Activated CD4-positive, alpha-beta memory T cell treated with anti-CD3 and anti-CD28 coated beads, Interleukin-2, amount 10 ng/mL, durations not matched to agents 7 days and 5 days (primary cell): ENCODE measurements around the gene TSHZ2. TPM values are rescaled to one million over a fixed set of nuclear protein-coding genes. Genes with fewer than 3 reads are reported as not detected.
"Not testable (repeated sequence)": the region's sequence is repeated elsewhere in the genome, so short reads cannot be mapped to it uniquely, and the experiment has no call there.

Source experiments
- CTCF ChIA-PET: fragments of 350-600 bp; sonication (Branson Sonifier 250); formaldehyde crosslinking; loops from one replicate; lab custom pipeline; 2021; ENCODE audit warnings: antibody characterized with exemption, inconsistent platforms; lab: Charles Lee
- POLR2A ChIA-PET: fragments of 350-600 bp; sonication (Branson Sonifier 250); formaldehyde crosslinking; loops from one replicate; lab custom pipeline; 2021; ENCODE audit warnings: antibody characterized with exemption; lab: Charles Lee
- DNase-seq: peaks from one replicate; pipeline ENCODE4 v3.0.0-alpha.2; 2020
- H3K27ac Mint-ChIP-seq: one replicate; pipeline ENCODE4 v1.8.0; 2021; ENCODE audit warnings: mild to moderate bottlenecking, mixed read lengths
- H3K27me3 Mint-ChIP-seq: one replicate; pipeline ENCODE4 v1.8.0; 2021; ENCODE audit warnings: mixed read lengths
- H3K36me3 Mint-ChIP-seq: one replicate; pipeline ENCODE4 v1.8.0; 2021; ENCODE audit warnings: low read depth, mixed read lengths
- H3K4me1 Mint-ChIP-seq: one replicate; pipeline ENCODE4 v1.8.0; 2021; ENCODE audit warnings: mixed read lengths
- H3K4me3 Mint-ChIP-seq: one replicate; pipeline ENCODE4 v1.8.0; 2021; ENCODE audit warnings: mild to moderate bottlenecking, mixed read lengths
- H3K9me3 Mint-ChIP-seq: one replicate; pipeline ENCODE4 v1.8.0; 2021; ENCODE audit warnings: mixed read lengths
- total RNA-seq, 2 experiments: library from RNA; stranded (reverse); gene quantifications; one replicate each; pipeline ENCODE4 v1.2.3, GENCODE V29; 2021

Gene TSHZ2
- total RNA-seq, 2 experiments from 2014 or later = 5.4 to 7.1 TPM

- DNase-seq = no peak
- no peaks in the 10 kb centered on the region for H3K36me3 Mint-ChIP-seq
- peaks cover 21% of the 10 kb centered on the region for H3K4me1 Mint-ChIP-seq
- H3K27ac Mint-ChIP-seq = no peak overlapping the region
- no peaks in the 10 kb centered on the region for H3K27me3 Mint-ChIP-seq
- H3K9me3 Mint-ChIP-seq = no peaks in the 10 kb centered on the region
- ChIA-PET CTCF (interaction anchor here (1.2 kb wide), 1 partner anchor 126 kb away, joined by 4 read pairs; no protein-coding TSS in a partner anchor), POLR2A (interaction anchor here (0.9 kb wide), 1 partner anchor 11 kb away, joined by 5 read pairs; no protein-coding TSS in a partner anchor)
- H3K4me3 Mint-ChIP-seq = no peak overlapping the region
Measured at GRCh38 chr20:53081916-53082863, 110.0 kb downstream of the TSHZ2 start.

- POLR2A ChIA-PET = no interaction called here
- Mint-ChIP-seq H3K27ac (no peak overlapping the region), H3K27me3 (no peaks in the 10 kb centered on the region), H3K4me1 (peaks cover 22% of the 10 kb centered on the region), H3K4me3 (no peak overlapping the region), H3K36me3 (no peaks in the 10 kb centered on the region), H3K9me3 (no peaks in the 10 kb centered on the region)
- CTCF ChIA-PET = no interaction called here
- DNase-seq = no peak
Measured at GRCh38 chr20:53083411-53083810, 111.3 kb downstream of the TSHZ2 start.

- ChIA-PET CTCF (no interaction called here), POLR2A (no interaction called here)
- H3K9me3 Mint-ChIP-seq = no peaks in the 10 kb centered on the region
- no peaks in the 10 kb centered on the region for H3K27me3 Mint-ChIP-seq
- H3K36me3 Mint-ChIP-seq = no peaks in the 10 kb centered on the region
- no peak overlapping the region for H3K27ac Mint-ChIP-seq
- H3K4me3 Mint-ChIP-seq = no peak overlapping the region
- H3K4me1 Mint-ChIP-seq = peaks cover 22% of the 10 kb centered on the region
- DNase-seq = no peak
Measured at GRCh38 chr20:53084408-53084997, 112.3 kb downstream of the TSHZ2 start.

GRCh38 chr20:53085720-53086119 lies 113.6 kb downstream of the TSHZ2 start:
- POLR2A ChIA-PET = no interaction called here
- H3K4me1 Mint-ChIP-seq = peaks cover 13% of the 10 kb centered on the region
- CTCF ChIA-PET = no interaction called here

GRCh38 chr20:53087037-53087777 lies 115.0 kb downstream of the TSHZ2 start:
- ChIA-PET CTCF (no interaction called here), POLR2A (no interaction called here)
- Mint-ChIP-seq H3K27ac (no peak overlapping the region), H3K27me3 (no peaks in the 10 kb centered on the region), H3K4me1 (peaks cover 2% of the 10 kb centered on the region), H3K9me3 (no peaks in the 10 kb centered on the region), H3K36me3 (no peaks in the 10 kb centered on the region), H3K4me3 (no peak overlapping the region)
- no peak for DNase-seq

More at GRCh38 chr20:53085720-53086119, 113.6 kb downstream of the TSHZ2 start:
- Mint-ChIP-seq H3K9me3 (no peaks in the 10 kb centered on the region), H3K27me3 (no peaks in the 10 kb centered on the region), H3K27ac (no peak overlapping the region), H3K4me3 (no peak overlapping the region), H3K36me3 (no peaks in the 10 kb centered on the region)
- DNase-seq = no peak

- Mint-ChIP-seq H3K27me3 (no peaks in the 10 kb centered on the region), H3K9me3 (no peaks in the 10 kb centered on the region), H3K27ac (no peak overlapping the region), H3K4me1 (peaks cover 2% of the 10 kb centered on the region), H3K4me3 (no peak overlapping the region), H3K36me3 (no peaks in the 10 kb centered on the region)
- POLR2A ChIA-PET = no interaction called here
- CTCF ChIA-PET = no interaction called here
- no peak for DNase-seq
Measured at GRCh38 chr20:53088786-53089185, 116.6 kb downstream of the TSHZ2 start.

GRCh38 chr20:53089851-53090250 lies 117.7 kb downstream of the TSHZ2 start:
- ChIA-PET POLR2A (interaction anchor here (0.7 kb wide), 1 partner anchor 92 kb away, joined by 3 read pairs; no protein-coding TSS in a partner anchor), CTCF (interaction anchor here (0.7 kb wide), 1 partner anchor 8 kb away, joined by 4 read pairs; no protein-coding TSS in a partner anchor)
- H3K4me1 Mint-ChIP-seq, H3K27me3 Mint-ChIP-seq, DNase-seq, H3K4me3 Mint-ChIP-seq, H3K36me3 Mint-ChIP-seq, H3K27ac Mint-ChIP-seq, H3K9me3 Mint-ChIP-seq: not testable (repeated sequence)

GRCh38 chr20:53091789-53092188 lies 119.6 kb downstream of the TSHZ2 start:
- POLR2A ChIA-PET = no interaction called here

GRCh38 chr20:53092772-53093300 lies 120.7 kb downstream of the TSHZ2 start:
- no peak overlapping the region for H3K27ac Mint-ChIP-seq
- no peak overlapping the region for H3K4me3 Mint-ChIP-seq
- POLR2A ChIA-PET = no interaction called here
- CTCF ChIA-PET = no interaction called here
- no peaks in the 10 kb centered on the region for H3K27me3 Mint-ChIP-seq
- no peaks in the 10 kb centered on the region for H3K36me3 Mint-ChIP-seq
- no peaks in the 10 kb centered on the region for H3K4me1 Mint-ChIP-seq
- H3K9me3 Mint-ChIP-seq = no peaks in the 10 kb centered on the region
- DNase-seq = no peak

More at GRCh38 chr20:53091789-53092188, 119.6 kb downstream of the TSHZ2 start:
- H3K4me3 Mint-ChIP-seq = no peak overlapping the region
- H3K9me3 Mint-ChIP-seq = no peaks in the 10 kb centered on the region
- CTCF ChIA-PET = no interaction called here
- H3K27me3 Mint-ChIP-seq = no peaks in the 10 kb centered on the region
- no peak overlapping the region for H3K27ac Mint-ChIP-seq
- DNase-seq = no peak
- H3K36me3 Mint-ChIP-seq = no peaks in the 10 kb centered on the region
- H3K4me1 Mint-ChIP-seq = peaks cover 2% of the 10 kb centered on the region

GRCh38 chr20:53097371-53097770 lies 125.2 kb downstream of the TSHZ2 start:
- DNase-seq = no peak
- ChIA-PET POLR2A (no interaction called here), CTCF (no interaction called here)
- no peaks in the 10 kb centered on the region for H3K9me3 Mint-ChIP-seq
- no peaks in the 10 kb centered on the region for H3K36me3 Mint-ChIP-seq
- H3K4me3 Mint-ChIP-seq = no peak overlapping the region
- no peak overlapping the region for H3K27ac Mint-ChIP-seq
- H3K4me1 Mint-ChIP-seq = no peaks in the 10 kb centered on the region
- H3K27me3 Mint-ChIP-seq = no peaks in the 10 kb centered on the region

GRCh38 chr20:53097791-53098190 lies 125.6 kb downstream of the TSHZ2 start:
- CTCF ChIA-PET = interaction anchor here (0.6 kb wide), 1 partner anchor 8 kb away, joined by 4 read pairs; no protein-coding TSS in a partner anchor
- Mint-ChIP-seq H3K27me3 (no peaks in the 10 kb centered on the region), H3K9me3 (no peaks in the 10 kb centered on the region), H3K27ac (no peak overlapping the region), H3K36me3 (no peaks in the 10 kb centered on the region), H3K4me3 (no peak overlapping the region), H3K4me1 (no peaks in the 10 kb centered on the region)
- no peak for DNase-seq
- POLR2A ChIA-PET = no interaction called here

- Mint-ChIP-seq H3K4me3 (no peak overlapping the region), H3K9me3 (no peaks in the 10 kb centered on the region), H3K27me3 (no peaks in the 10 kb centered on the region), H3K4me1 (no peaks in the 10 kb centered on the region), H3K27ac (no peak overlapping the region), H3K36me3 (no peaks in the 10 kb centered on the region)
- CTCF ChIA-PET = no interaction called here
- no peak for DNase-seq
- POLR2A ChIA-PET = no interaction called here
Measured at GRCh38 chr20:53098621-53099020, 126.5 kb downstream of the TSHZ2 start.
